A673 (cell line): ENCODE results near the gene CPZ. TPM values are rescaled to one million over a fixed set of nuclear protein-coding genes. Genes with fewer than 3 reads are reported as not detected.

Experiments
- BruUV-seq: library from RNA; stranded (reverse); fragments of 400-500 nt; replicated peaks from 2 replicates; lab custom pipeline; 2021; lab: Mats Ljungman, UMichigan
- CTCF ChIA-PET: fragments of 300-600 bp; sonication (Branson Sonifier 250); formaldehyde crosslinking; loops from one replicate; lab custom pipeline; 2022; ENCODE audit warnings: antibody characterized with exemption; lab: Charles Lee
- POLR2A ChIA-PET: fragments of 300-600 bp; sonication (Branson Sonifier 250); formaldehyde crosslinking; loops from one replicate; lab custom pipeline; 2022; ENCODE audit warnings: antibody characterized with exemption; ENCODE audit not compliant: low non-redundant PET; lab: Charles Lee
- DNase-seq: peaks from one replicate; pipeline ENCODE4 v3.0.0-alpha.2; 2015; ENCODE audit warnings: low spot score
- H3K27ac ChIP-seq: fragments of 200-600 bp; sonication (generic); 2 replicates; pipeline ENCODE4 v1.5.1; 2016; ENCODE audit warnings: mixed run types, low read depth, mild to moderate bottlenecking, mixed read lengths, antibody characterized with exemption, low read length; ENCODE audit not compliant: poor library complexity, severe bottlenecking
- H3K27me3 ChIP-seq: fragments of 200-600 bp; sonication (generic); replicated peaks from 2 replicates; pipeline ENCODE4 v1.6.1; 2017; ENCODE audit warnings: mixed run types, low read depth, mild to moderate bottlenecking, mixed read lengths, antibody characterized with exemption, low read length; ENCODE audit not compliant: insufficient read depth, poor library complexity
- H3K36me3 ChIP-seq: fragments of 200-600 bp; sonication (generic); 2 replicates; pipeline ENCODE4 v1.6.1; 2016; ENCODE audit warnings: mixed run types, mild to moderate bottlenecking, mixed read lengths, antibody characterized with exemption, low read length; ENCODE audit not compliant: insufficient read depth, poor library complexity, severe bottlenecking
- H3K4me1 ChIP-seq: fragments of 200-600 bp; sonication (generic); 2 replicates; pipeline ENCODE4 v1.6.1; 2017; ENCODE audit warnings: mixed run types, mild to moderate bottlenecking, mixed read lengths, antibody characterized with exemption, low read length; ENCODE audit not compliant: insufficient read depth, poor library complexity, severe bottlenecking
- H3K4me3 ChIP-seq: fragments of 200-600 bp; sonication (generic); 2 replicates; pipeline ENCODE4 v1.5.1; 2016; ENCODE audit warnings: low read depth, mixed run types, mild to moderate bottlenecking, mixed read lengths, low read length; ENCODE audit not compliant: poor library complexity, severe bottlenecking
- H3K9me3 ChIP-seq: fragments of 200-600 bp; sonication (generic); 2 replicates; pipeline ENCODE4 v1.6.1; 2016; ENCODE audit warnings: mixed run types, low read depth, mild to moderate bottlenecking, mixed read lengths, antibody characterized with exemption, low read length; ENCODE audit not compliant: poor library complexity, severe bottlenecking
- CTCF ChIP-seq: fragments of 300-800, 200-600 bp; sonication (generic); conservative IDR thresholded peaks from 2 replicates; pipeline ENCODE4 v1.5.1; 2017; ENCODE audit warnings: low read depth, mild to moderate bottlenecking, antibody characterized with exemption, low read length, moderate library complexity, mixed read lengths
- EZH2 ChIP-seq: fragments of 200-600 bp; sonication (generic); IDR thresholded peaks from 2 replicates; pipeline ENCODE4 v1.6.1; 2017; ENCODE audit warnings: borderline replicate concordance, low read depth, mild to moderate bottlenecking, mixed read lengths, antibody characterized with exemption, low read length; ENCODE audit not compliant: poor library complexity, severe bottlenecking
- intact Hi-C: fragments of 100-400 bp; cut with micrococcal nuclease; formaldehyde crosslinking; loops from one replicate; pipeline ENCODE4 v1.10.0; 2022; ENCODE audit not compliant: unreplicated experiment
- total RNA-seq: library from RNA; stranded (reverse); gene quantifications from 2 replicates; pipeline ENCODE4 v1.2.3, GENCODE V29; 2021

Gene CPZ
- total RNA-seq, 1 experiment from 2014 or later, result 0.34 TPM

DNA sequence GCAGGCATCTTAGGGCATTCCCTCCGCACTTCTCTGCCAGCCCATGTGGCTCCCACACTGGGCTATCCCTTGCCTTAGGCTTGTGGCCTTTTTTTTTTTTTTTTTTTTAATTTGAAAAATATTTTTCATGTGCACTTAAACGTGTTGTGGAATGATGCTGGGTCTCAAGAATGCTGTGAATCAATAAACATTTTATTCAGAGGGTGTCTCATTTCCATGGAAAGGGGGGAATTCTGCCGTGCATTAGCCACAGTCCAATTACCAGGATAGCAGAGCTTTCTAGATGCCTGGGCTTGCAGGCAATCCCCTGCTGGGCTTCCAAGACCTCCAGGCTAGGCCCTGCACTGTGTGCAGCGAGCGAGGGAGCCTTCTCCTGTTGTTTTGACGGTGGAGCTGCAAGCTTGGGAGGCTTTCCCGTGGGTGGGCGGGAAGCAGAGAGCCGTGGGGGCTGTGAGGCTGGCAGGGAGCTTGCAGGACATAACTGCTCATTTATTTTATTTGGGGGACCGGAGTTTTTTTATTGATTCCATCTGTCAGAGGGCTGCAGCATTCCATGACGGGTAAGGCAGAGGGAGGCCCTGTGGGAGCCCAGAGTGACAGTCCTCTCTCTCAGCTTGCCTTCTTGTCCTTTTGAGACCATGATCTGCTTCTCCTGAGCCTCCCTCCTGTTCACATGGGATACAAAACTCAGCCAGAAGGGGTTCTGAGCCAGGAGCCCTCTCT, 2.6 kb upstream of the CPZ start:
- no peak for DNase-seq
- H3K9me3 ChIP-seq, result no peaks in the 10 kb centered on the region
- no peaks in the 10 kb centered on the region for H3K4me1 ChIP-seq
- TF ChIP-seq EZH2, result no peak
- TF ChIP-seq CTCF, result no peak
- H3K36me3 ChIP-seq, result no peaks in the 10 kb centered on the region
- no peak overlapping the region for H3K27ac ChIP-seq
- intact Hi-C loops, result no loop called here
- H3K27me3 ChIP-seq, result peaks cover 69% of the 10 kb centered on the region
- POLR2A ChIA-PET, result no interaction called here
- CTCF ChIA-PET, result interaction anchor here (0.6 kb wide), 1 partner anchor 10 kb away, joined by 3 read pairs; the partner anchor contains the start of gene GPR78
- no peak overlapping the region for H3K4me3 ChIP-seq
- no TSS peak for BruUV-seq

- Histone ChIP-seq H3K4me3 (no peak overlapping the region), H3K36me3 (no peaks in the 10 kb centered on the region), H3K27me3 (peaks cover 64% of the 10 kb centered on the region), H3K4me1 (no peaks in the 10 kb centered on the region), H3K27ac (no peak overlapping the region), H3K9me3 (no peaks in the 10 kb centered on the region)
- intact Hi-C loops, result no loop called here
- BruUV-seq, result no TSS peak
- POLR2A ChIA-PET, result no interaction called here
- TF ChIP-seq EZH2 (no peak), CTCF (no peak)
- DNase-seq, result no peak
- CTCF ChIA-PET, result no interaction called here
These were observed 2.1 kb upstream of the CPZ start for GRCh38 chr4:8590546-8590880.

DNA sequence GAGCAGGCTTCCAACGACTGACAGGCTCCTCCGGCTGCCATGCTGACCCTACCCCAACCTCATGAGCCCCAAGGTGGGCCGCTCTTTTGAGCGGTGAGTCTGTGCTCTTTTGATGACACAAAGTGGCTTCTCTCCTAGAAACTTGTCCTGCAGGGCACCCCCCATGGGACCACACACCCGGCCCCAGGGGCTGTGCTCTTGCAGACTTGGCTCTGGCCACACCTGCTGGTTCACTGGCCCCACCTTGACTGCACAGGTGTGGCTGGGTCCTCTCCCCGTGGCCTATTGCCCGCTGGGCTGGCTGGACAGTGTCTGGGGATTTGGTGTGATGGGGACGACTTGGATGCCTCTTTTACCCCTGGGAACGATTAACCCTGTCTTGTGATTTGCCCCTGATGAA, 1.5 kb upstream of the CPZ start:
- DNase-seq, result no peak
- Histone ChIP-seq H3K9me3 (no peaks in the 10 kb centered on the region), H3K27ac (no peak overlapping the region), H3K4me1 (no peaks in the 10 kb centered on the region), H3K36me3 (no peaks in the 10 kb centered on the region), H3K4me3 (no peak overlapping the region), H3K27me3 (peaks cover 61% of the 10 kb centered on the region)
- BruUV-seq, result no TSS peak
- POLR2A ChIA-PET, result interaction anchor here (1.1 kb wide), 1 partner anchor 123 kb away, joined by 3 read pairs; no protein-coding TSS in a partner anchor
- intact Hi-C loops, result no loop called here
- CTCF ChIA-PET, result no interaction called here
- TF ChIP-seq CTCF, result no peak
- no peak for TF ChIP-seq EZH2
